AG10803 (cell line): Measurements from ENCODE around the gene YTHDF1.
"Not testable (repeated sequence)": the region's sequence is repeated elsewhere in the genome, so short reads cannot be mapped to it uniquely, and the experiment has no call there.

ENCODE experiments used
- DNase-seq: peaks from one replicate; pipeline ENCODE4 v3.0.0; 2010; ENCODE audit warnings: low read depth
- H3K4me3 ChIP-seq: 2 replicates; pipeline ENCODE4 v1.5.1; 2011; ENCODE audit warnings: mild to moderate bottlenecking, low read length, control low read depth
- TF ChIP-seq, protein P1 (sequence below): conservative IDR thresholded peaks from 2 replicates; pipeline ENCODE4 v1.5.1; 2011; ENCODE audit warnings: mild to moderate bottlenecking, low read length, control low read depth, inconsistent platforms

Gene YTHDF1

DNA sequence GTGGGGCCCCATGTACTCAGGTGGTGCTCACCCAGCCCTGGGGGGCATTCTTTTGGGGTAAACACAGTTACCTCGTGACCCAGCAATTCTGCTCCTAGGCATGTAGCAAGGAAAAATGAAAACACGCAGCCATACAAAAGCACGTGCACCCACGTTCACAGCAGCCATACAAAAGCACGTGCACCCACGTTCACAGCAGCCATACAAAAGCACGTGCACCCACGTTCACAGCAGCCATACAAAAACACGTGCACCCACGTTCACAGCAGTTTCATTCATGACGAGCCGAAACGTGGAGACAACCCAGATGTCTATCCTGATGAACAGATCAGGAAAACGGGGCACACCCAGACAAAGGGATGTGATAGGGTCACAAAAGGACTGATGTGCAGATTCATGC, 57.1 kb downstream of the YTHDF1 start:
- DNase-seq: no peak
- no peak overlapping the region for H3K4me3 ChIP-seq
- TF ChIP-seq, protein P1, sequence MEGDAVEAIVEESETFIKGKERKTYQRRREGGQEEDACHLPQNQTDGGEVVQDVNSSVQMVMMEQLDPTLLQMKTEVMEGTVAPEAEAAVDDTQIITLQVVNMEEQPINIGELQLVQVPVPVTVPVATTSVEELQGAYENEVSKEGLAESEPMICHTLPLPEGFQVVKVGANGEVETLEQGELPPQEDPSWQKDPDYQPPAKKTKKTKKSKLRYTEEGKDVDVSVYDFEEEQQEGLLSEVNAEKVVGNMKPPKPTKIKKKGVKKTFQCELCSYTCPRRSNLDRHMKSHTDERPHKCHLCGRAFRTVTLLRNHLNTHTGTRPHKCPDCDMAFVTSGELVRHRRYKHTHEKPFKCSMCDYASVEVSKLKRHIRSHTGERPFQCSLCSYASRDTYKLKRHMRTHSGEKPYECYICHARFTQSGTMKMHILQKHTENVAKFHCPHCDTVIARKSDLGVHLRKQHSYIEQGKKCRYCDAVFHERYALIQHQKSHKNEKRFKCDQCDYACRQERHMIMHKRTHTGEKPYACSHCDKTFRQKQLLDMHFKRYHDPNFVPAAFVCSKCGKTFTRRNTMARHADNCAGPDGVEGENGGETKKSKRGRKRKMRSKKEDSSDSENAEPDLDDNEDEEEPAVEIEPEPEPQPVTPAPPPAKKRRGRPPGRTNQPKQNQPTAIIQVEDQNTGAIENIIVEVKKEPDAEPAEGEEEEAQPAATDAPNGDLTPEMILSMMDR: no peak

GRCh38 chr20:63158352-63158751, 57.6 kb downstream of the YTHDF1 start:
- H3K4me3 ChIP-seq: no peak overlapping the region
- TF ChIP-seq, protein P1: no peak
- no peak for DNase-seq

GRCh38 chr20:63157431-63157830, 58.5 kb downstream of the YTHDF1 start:
- DNase-seq, H3K4me3 ChIP-seq: not testable (repeated sequence)

- TF ChIP-seq, protein P1: no peak
- no peak overlapping the region for H3K4me3 ChIP-seq
- no peak for DNase-seq
These were observed 59.7 kb downstream of the YTHDF1 start for GRCh38 chr20:63156221-63156671.

DNA sequence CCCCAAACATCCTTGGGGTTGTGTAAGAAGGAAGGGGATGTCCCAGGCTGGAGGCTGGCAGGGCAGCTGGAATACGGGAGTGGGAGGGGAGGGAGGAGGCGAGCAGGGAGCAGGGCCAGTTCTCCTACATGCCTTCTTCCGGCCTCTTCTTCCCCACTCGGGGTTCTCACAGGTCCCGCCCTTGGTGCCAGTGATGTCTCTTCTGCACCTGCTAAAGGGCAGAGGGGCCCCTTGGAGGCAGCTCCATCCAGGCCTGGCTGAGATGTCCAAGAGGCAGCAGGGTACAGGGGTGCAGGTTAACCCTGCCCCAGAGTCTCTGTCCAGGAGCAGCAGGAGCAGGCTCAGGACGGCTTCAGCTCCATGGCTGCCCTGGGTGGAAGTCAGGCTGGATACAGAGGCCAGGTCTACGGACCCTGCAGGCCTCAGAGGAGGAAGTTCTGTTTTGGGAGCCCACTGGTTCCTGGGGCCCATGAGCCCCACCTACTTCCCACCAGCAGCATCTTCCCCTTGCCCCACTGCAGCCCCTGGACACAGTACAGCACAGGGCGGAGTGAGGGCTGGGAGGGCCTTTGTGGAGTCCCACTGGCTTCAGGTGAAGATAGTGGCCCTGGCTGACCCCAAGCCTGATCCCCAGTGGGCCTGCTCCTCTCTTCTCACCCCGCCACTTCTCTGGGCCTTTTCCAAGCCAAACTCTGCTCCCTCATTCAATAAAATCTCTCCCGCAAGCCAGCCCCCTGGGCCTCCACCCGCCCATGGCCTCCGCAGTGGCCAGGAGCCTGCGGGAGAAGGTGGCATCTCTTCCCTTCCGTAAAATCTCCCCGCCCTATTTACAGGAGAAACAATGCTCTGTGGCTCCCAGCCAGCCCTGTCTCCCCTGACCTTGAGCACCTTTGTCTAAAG, 60.4 kb downstream of the YTHDF1 start:
- no peak overlapping the region for H3K4me3 ChIP-seq
- TF ChIP-seq, protein P1: no peak
- DNase-seq: no peak

GRCh38 chr20:63154395-63154794, 61.5 kb downstream of the YTHDF1 start:
- no peak overlapping the region for H3K4me3 ChIP-seq
- TF ChIP-seq, protein P1: no peak
- DNase-seq: no peak

GRCh38 chr20:63153254-63154221, 62.4 kb downstream of the YTHDF1 start:
- TF ChIP-seq, protein P1: no peak
- H3K4me3 ChIP-seq: no peak overlapping the region
- DNase-seq: no peak
